Muscle layer of colon (tissue), 2 donors: ENCODE data around the gene LMNB1.

ENCODE experiments used
- H3K27ac ChIP-seq: one replicate; pipeline ENCODE4 v1.7.0; 2013; ENCODE audit warnings: low read depth, mild to moderate bottlenecking, low read length, moderate library complexity
- H3K27me3 ChIP-seq, 2 donors: one replicate each; pipeline ENCODE4 v1.7.0; 2013; ENCODE audit warnings: low read length in 2 of 2, mild to moderate bottlenecking in 2 of 2; ENCODE audit not compliant: insufficient read depth in 2 of 2, control insufficient read depth in 1 of 2
- H3K36me3 ChIP-seq: one replicate; pipeline ENCODE4 v1.7.0; 2013; ENCODE audit warnings: mild to moderate bottlenecking, low read length; ENCODE audit not compliant: insufficient read depth
- H3K4me1 ChIP-seq: one replicate; pipeline ENCODE4 v1.7.0; 2013; ENCODE audit warnings: mild to moderate bottlenecking, low read length; ENCODE audit not compliant: insufficient read depth
- H3K4me3 ChIP-seq, 2 donors: one replicate each; pipeline ENCODE4 v1.7.0; 2013; ENCODE audit warnings: low read length in 2 of 2, low read depth in 1 of 2, mild to moderate bottlenecking in 1 of 2, moderate library complexity in 1 of 2
- H3K9ac ChIP-seq: one replicate; pipeline ENCODE4 v1.7.0; 2013; ENCODE audit warnings: low read length
- H3K9me3 ChIP-seq: one replicate; pipeline ENCODE4 v1.7.0; 2013; ENCODE audit warnings: mild to moderate bottlenecking, low read length
- donor health status: abdominal sarcoma.
- donor health status: Adenocarcinoma of cecum.

LMNB1 gene

GRCh38 chr5:126883564-126884245, 106.8 kb downstream of the LMNB1 start:
- no peak overlapping the region for H3K9ac ChIP-seq
- no peaks in the 10 kb centered on the region for H3K36me3 ChIP-seq
- H3K4me1 ChIP-seq, result no peaks in the 10 kb centered on the region
- H3K9me3 ChIP-seq, result no peaks in the 10 kb centered on the region
- H3K4me3 ChIP-seq, result no peak overlapping the region
- H3K27ac ChIP-seq, result no peak overlapping the region
- no peaks in the 10 kb centered on the region for H3K27me3 ChIP-seq

GRCh38 chr5:126884269-126884819, 107.4 kb downstream of the LMNB1 start:
- no peaks in the 10 kb centered on the region for H3K9me3 ChIP-seq
- no peak overlapping the region for H3K9ac ChIP-seq
- H3K4me1 ChIP-seq, result no peaks in the 10 kb centered on the region
- H3K4me3 ChIP-seq, result no peak overlapping the region
- H3K27ac ChIP-seq, result no peak overlapping the region
- H3K27me3 ChIP-seq, result no peaks in the 10 kb centered on the region
- H3K36me3 ChIP-seq, result no peaks in the 10 kb centered on the region
